ENCODE results near the gene ERBB4. TPM values are rescaled to one million over a fixed set of nuclear protein-coding genes. Genes with fewer than 3 reads are reported as not detected.

ERBB4 gene
- total RNA-seq, 2 experiments from 2014 or later, result not detected

- no peaks in the 10 kb centered on the region for H3K79me2 ChIP-seq (ENCODE audit: insufficient read depth, low read depth, low read length)
- no peak overlapping the region for H2AFZ ChIP-seq (ENCODE audit: low read length)
- DNase-seq (ENCODE audit: low spot score), result no peak
- intact Hi-C loops (cut with micrococcal nuclease; ENCODE audit: unreplicated experiment), result no loop called here
- H3K27ac ChIP-seq (ENCODE audit: low read depth, low read length, poor library complexity, severe bottlenecking), result no peak overlapping the region
- no peaks in the 10 kb centered on the region for H3K9me3 ChIP-seq (ENCODE audit: low read length)
- CTCF ChIA-PET (ENCODE audit: unreplicated experiment), result no interaction called here
- no peak overlapping the region for H3K4me3 ChIP-seq (ENCODE audit: low read depth, low read length, poor library complexity, severe bottlenecking)
- no peaks in the 10 kb centered on the region for H4K20me1 ChIP-seq (ENCODE audit: insufficient read depth, low read length)
- POLR2A ChIA-PET, result interaction anchor here (0.7 kb wide), 1 partner anchor 724 kb away, joined by 3 read pairs; no protein-coding TSS in a partner anchor
- no peaks in the 10 kb centered on the region for H3K36me3 ChIP-seq (ENCODE audit: insufficient read depth, low read length)
- no peaks in the 10 kb centered on the region for H3K9me2 ChIP-seq (ENCODE audit: insufficient read depth, low read length)
- no peaks in the 10 kb centered on the region for H3K4me1 ChIP-seq (ENCODE audit: insufficient read depth, low read length, poor library complexity, severe bottlenecking)
- H3K4me2 ChIP-seq (ENCODE audit: low read length), result no peak overlapping the region
- BruUV-seq (replicated peaks), result no TSS peak
- TF ChIP-seq EZH2phosphoT487 (IDR thresholded peaks at IDR 0.05; ENCODE audit: borderline replicate concordance, low read depth, low read length) (no peak), CTCF (conservative IDR thresholded peaks at IDR 0.05; ENCODE audit: low read length) (no peak)
Observed at GRCh38 chr2:211845338-211846035, 693.1 kb downstream of the ERBB4 start.

GRCh38 chr2:211837706-211838105 lies 700.9 kb downstream of the ERBB4 start:
- CTCF ChIA-PET (ENCODE audit: unreplicated experiment), result no interaction called here
- Histone ChIP-seq H3K79me2 (ENCODE audit: insufficient read depth, low read depth, low read length) (no peaks in the 10 kb centered on the region), H3K4me3 (ENCODE audit: low read depth, low read length, poor library complexity, severe bottlenecking) (no peak overlapping the region), H3K9me3 (ENCODE audit: low read length) (no peaks in the 10 kb centered on the region), H3K4me1 (ENCODE audit: insufficient read depth, low read length, poor library complexity, severe bottlenecking) (no peaks in the 10 kb centered on the region), H3K4me2 (ENCODE audit: low read length) (no peak overlapping the region), H3K36me3 (ENCODE audit: insufficient read depth, low read length) (no peaks in the 10 kb centered on the region), H2AFZ (ENCODE audit: low read length) (no peak overlapping the region), H4K20me1 (ENCODE audit: insufficient read depth, low read length) (no peaks in the 10 kb centered on the region), H3K9me2 (ENCODE audit: insufficient read depth, low read length) (no peaks in the 10 kb centered on the region), H3K27ac (ENCODE audit: low read depth, low read length, poor library complexity, severe bottlenecking) (no peak overlapping the region)
- no peak for DNase-seq (ENCODE audit: low spot score)
- no TSS peak for BruUV-seq (replicated peaks)
- TF ChIP-seq EZH2phosphoT487 (IDR thresholded peaks at IDR 0.05; ENCODE audit: borderline replicate concordance, low read depth, low read length), result no peak
- no peak for TF ChIP-seq CTCF (conservative IDR thresholded peaks at IDR 0.05; ENCODE audit: low read length)
- POLR2A ChIA-PET, result no interaction called here
- intact Hi-C loops (cut with micrococcal nuclease; ENCODE audit: unreplicated experiment), result no loop called here

- BruUV-seq (replicated peaks), result no TSS peak
- Histone ChIP-seq H3K79me2 (ENCODE audit: insufficient read depth, low read depth, low read length) (no peaks in the 10 kb centered on the region), H3K4me2 (ENCODE audit: low read length) (no peak overlapping the region), H3K4me1 (ENCODE audit: insufficient read depth, low read length, poor library complexity, severe bottlenecking) (no peaks in the 10 kb centered on the region), H3K27ac (ENCODE audit: low read depth, low read length, poor library complexity, severe bottlenecking) (no peak overlapping the region), H3K36me3 (ENCODE audit: insufficient read depth, low read length) (no peaks in the 10 kb centered on the region), H3K9me2 (ENCODE audit: insufficient read depth, low read length) (no peaks in the 10 kb centered on the region), H3K9me3 (ENCODE audit: low read length) (no peaks in the 10 kb centered on the region), H3K4me3 (ENCODE audit: low read depth, low read length, poor library complexity, severe bottlenecking) (no peak overlapping the region), H4K20me1 (ENCODE audit: insufficient read depth, low read length) (no peaks in the 10 kb centered on the region), H2AFZ (ENCODE audit: low read length) (no peak overlapping the region)
- TF ChIP-seq EZH2phosphoT487 (IDR thresholded peaks at IDR 0.05; ENCODE audit: borderline replicate concordance, low read depth, low read length), result no peak
- TF ChIP-seq CTCF (conservative IDR thresholded peaks at IDR 0.05; ENCODE audit: low read length), result no peak
- ChIA-PET CTCF (ENCODE audit: unreplicated experiment) (no interaction called here), POLR2A (no interaction called here)
- DNase-seq (ENCODE audit: low spot score), result no peak
- intact Hi-C loops (cut with micrococcal nuclease; ENCODE audit: unreplicated experiment), result no loop called here
Observed at GRCh38 chr2:211837206-211837605, 701.4 kb downstream of the ERBB4 start.
